T-helper 17 cell (primary cell): ENCODE results near the gene DNAJA1. TPM values are rescaled to one million over a fixed set of nuclear protein-coding genes. Genes with fewer than 3 reads are reported as not detected.

ENCODE experiments used
- ATAC-seq: fragments of 150-1000 bp; cut with Tn5 transposase; 2 replicates; pipeline ENCODE4 v1.10.0; 2021; ENCODE audit warnings: mild to moderate bottlenecking, moderate library complexity
- DNase-seq, 3 donors: peaks; one replicate each; pipeline versions ENCODE4 v3.0.0 to v3.0.0-alpha.2; 2020 to 2021
- H3K9me3 ChIP-seq: one replicate; pipeline ENCODE4 v1.7.0; 2013; ENCODE audit warnings: low read length, mild to moderate bottlenecking; ENCODE audit not compliant: control insufficient read depth, poor library complexity, severe bottlenecking
- H3K27ac Mint-ChIP-seq: one replicate; pipeline ENCODE4 v1.8.0; 2022; ENCODE audit warnings: mild to moderate bottlenecking, moderate library complexity, mixed read lengths
- H3K27me3 Mint-ChIP-seq: one replicate; pipeline ENCODE4 v1.8.0; 2022; ENCODE audit warnings: mixed read lengths
- H3K36me3 Mint-ChIP-seq: one replicate; pipeline ENCODE4 v1.8.0; 2022; ENCODE audit warnings: low read depth, mixed read lengths
- H3K4me1 Mint-ChIP-seq: one replicate; pipeline ENCODE4 v1.8.0; 2022; ENCODE audit warnings: mild to moderate bottlenecking, mixed read lengths
- H3K4me3 Mint-ChIP-seq: one replicate; pipeline ENCODE4 v1.8.0; 2022; ENCODE audit warnings: mild to moderate bottlenecking, moderate library complexity, mixed read lengths
- total RNA-seq, 4 donors: library from RNA in 2 of 4; stranded (reverse) in 2 of 4; gene quantifications; one replicate each; pipeline ENCODE4 v1.2.3 and lab custom pipeline; 2022 to 2026

Gene DNAJA1
- total RNA-seq, 2 donors from 2014 or later, result 216 to 292 TPM

DNA sequence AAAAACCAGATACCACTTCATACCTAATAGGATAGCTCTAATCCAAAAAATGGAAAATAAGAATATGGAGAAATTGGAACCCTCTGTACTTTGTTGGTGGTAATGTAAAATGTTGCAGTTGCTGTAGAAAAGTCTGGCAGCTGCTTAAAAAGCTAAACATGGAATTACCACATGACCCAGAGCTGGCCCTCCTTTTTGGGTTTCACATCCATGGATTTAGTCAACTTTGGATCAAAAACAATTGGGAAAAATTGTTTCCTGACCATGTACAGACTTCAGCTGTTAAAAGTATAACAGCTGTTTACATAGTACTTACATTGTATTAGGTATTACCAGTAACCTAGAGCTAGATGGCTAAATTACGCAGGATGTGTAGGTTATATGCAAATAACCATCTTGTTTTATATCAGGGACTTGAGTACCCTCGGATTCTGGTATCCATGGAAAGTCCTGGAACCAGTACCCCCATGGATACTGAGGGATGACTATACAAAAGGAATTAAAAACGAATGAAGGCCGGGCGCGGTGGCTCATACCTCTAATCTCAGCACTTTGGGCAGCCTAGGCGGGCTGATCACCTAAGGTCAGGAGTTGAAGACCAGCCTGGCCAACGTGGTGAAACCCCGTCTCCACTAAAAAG lies 15.8 kb downstream of the DNAJA1 start:
- H3K4me1 Mint-ChIP-seq, result peaks cover 19% of the 10 kb centered on the region
- H3K27ac Mint-ChIP-seq, result peak overlapping the region; percentile 91
- DNase-seq (no peak), ATAC-seq (no peak)
- H3K9me3 ChIP-seq, result no peaks in the 10 kb centered on the region
- H3K4me3 Mint-ChIP-seq, result peak overlapping the region; percentile 67
- peaks cover 3% of the 10 kb centered on the region for H3K36me3 Mint-ChIP-seq
- H3K27me3 Mint-ChIP-seq, result no peaks in the 10 kb centered on the region

DNA sequence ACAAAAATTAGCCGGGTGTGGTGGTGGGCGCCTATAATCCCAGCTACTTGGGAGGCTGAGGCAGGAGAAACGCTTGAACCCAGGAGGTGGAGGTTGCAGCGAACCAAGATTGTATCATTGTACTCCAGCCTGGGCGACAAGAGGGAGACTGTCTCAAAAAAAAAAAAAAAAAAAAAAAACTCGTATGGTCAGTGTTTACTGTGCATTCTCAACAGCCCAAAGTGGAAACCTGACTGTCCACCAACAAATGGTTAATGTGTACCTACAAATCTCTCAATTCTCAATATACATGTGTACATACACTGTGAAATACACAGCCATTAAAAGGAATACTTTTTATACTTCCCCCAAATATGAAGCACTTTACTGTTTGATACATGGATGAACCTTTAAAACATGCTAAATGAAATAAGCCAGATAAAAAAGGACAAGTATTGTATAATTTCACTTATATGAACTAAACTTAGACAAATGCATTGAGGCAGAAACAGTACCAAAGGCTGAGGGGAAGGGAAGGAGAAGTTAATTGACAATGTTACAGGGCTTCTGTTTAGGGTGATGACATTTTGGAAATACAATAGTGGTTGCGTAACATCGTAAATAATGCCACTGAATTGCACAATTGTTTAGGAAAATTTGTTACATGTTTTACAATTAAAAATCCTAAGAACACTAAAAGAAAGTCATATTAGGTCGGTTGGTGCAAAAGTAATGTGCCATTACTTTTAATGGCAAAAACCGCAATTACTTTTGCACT lies 16.5 kb downstream of the DNAJA1 start:
- H3K27me3 Mint-ChIP-seq, result no peaks in the 10 kb centered on the region
- peaks cover 18% of the 10 kb centered on the region for H3K4me1 Mint-ChIP-seq
- peaks cover 5% of the 10 kb centered on the region for H3K36me3 Mint-ChIP-seq
- H3K9me3 ChIP-seq, result no peaks in the 10 kb centered on the region
- peak; percentile 9 for ATAC-seq
- peak overlapping the region; percentile 91 for H3K27ac Mint-ChIP-seq
- DNase-seq, result no peak
- H3K4me3 Mint-ChIP-seq, result peak overlapping the region; percentile 67

DNA sequence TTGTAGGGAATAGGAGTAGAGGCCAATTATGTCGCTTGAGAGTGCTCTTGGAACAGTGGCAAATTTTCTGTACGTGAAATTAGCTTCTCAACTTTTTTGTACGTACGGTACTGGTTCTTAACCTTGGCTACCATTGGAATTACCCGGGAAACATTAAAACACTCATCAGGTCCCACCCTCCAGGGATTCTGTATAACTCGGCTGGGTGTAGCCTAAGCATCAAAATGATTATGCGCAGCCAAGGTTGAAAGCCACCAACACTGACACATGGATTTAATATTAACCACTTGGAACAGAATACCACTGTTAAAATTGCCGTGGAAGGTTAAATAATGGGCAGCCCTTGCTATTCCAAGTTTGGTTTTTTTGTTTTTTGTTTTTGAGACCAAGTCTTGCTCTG lies 17.4 kb downstream of the DNAJA1 start:
- H3K36me3 Mint-ChIP-seq, result peaks cover 3% of the 10 kb centered on the region
- no peak overlapping the region for H3K4me3 Mint-ChIP-seq
- H3K9me3 ChIP-seq, result no peaks in the 10 kb centered on the region
- no peaks in the 10 kb centered on the region for H3K27me3 Mint-ChIP-seq
- H3K27ac Mint-ChIP-seq, result peak overlapping the region; percentile 91
- ATAC-seq (no peak), DNase-seq (no peak)
- peaks cover 15% of the 10 kb centered on the region for H3K4me1 Mint-ChIP-seq

DNA sequence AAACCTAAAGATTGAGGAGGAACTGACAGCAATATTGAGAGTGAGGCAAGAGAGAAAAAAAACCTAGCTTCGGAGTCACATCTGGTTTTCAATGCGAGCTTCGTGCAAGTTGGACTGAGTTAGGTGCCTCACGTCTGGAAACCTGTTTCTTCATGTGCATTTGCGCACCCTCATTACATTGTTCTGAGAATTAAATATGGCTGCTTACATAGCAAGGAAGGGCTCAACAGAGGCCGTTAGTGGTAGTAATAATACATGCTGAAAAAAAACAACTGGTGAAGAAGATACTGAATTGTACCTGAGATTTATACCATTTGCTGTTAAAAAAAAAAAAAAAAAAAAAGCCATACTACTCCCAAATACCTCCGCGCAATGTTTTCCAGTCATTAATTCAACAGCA lies 18.6 kb downstream of the DNAJA1 start:
- no peaks in the 10 kb centered on the region for H3K9me3 ChIP-seq
- Mint-ChIP-seq H3K27ac (peak overlapping the region; percentile 91), H3K36me3 (peaks cover 3% of the 10 kb centered on the region), H3K4me1 (peaks cover 15% of the 10 kb centered on the region), H3K4me3 (peak overlapping the region; percentile 86), H3K27me3 (no peaks in the 10 kb centered on the region)
- ATAC-seq (peak; percentile 5), DNase-seq (no peak)

GRCh38 chr9:33044162-33044673 lies 19.1 kb downstream of the DNAJA1 start:
- H3K9me3 ChIP-seq, result no peaks in the 10 kb centered on the region
- Mint-ChIP-seq H3K36me3 (peaks cover 3% of the 10 kb centered on the region), H3K27ac (peak overlapping the region; percentile 91), H3K4me1 (peaks cover 15% of the 10 kb centered on the region), H3K27me3 (no peaks in the 10 kb centered on the region), H3K4me3 (peak overlapping the region; percentile 86)
- DNase-seq, result peak; percentile 41 to 50 (median 47)
- ATAC-seq, result peak; percentile 71

DNA sequence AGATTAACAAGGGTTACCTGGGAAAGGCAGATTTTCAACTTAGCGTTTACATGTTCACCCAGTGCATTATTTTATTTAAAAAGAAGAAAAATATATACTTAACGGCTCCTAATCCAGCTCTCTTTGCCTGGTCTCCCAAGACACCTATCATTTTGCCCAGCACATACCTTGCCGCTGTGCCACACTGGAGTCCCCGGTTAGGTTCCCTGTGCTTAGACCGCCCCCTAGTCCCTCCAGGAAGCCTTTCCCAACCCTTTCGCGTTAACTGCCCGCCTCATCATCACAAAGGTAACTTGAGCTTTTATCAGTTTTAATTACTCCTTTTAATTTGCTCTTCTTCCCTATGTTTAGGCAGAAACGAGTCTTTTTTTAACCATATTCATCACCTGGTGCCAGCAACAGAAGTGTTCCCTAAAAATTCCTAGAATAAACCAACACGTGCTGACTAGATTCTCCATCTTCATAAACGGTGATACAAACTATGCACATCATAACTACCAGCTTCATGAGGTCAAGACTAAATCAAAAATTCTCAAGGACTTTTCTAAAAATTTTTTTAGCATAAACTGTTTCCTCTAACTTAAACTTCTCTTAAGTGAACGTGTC lies 19.7 kb downstream of the DNAJA1 start:
- H3K4me3 Mint-ChIP-seq, result peak overlapping the region; percentile 86
- H3K27ac Mint-ChIP-seq, result peak overlapping the region; percentile 91
- H3K27me3 Mint-ChIP-seq, result no peaks in the 10 kb centered on the region
- peaks cover 17% of the 10 kb centered on the region for H3K4me1 Mint-ChIP-seq
- ATAC-seq, result no peak
- no peak for DNase-seq
- H3K9me3 ChIP-seq, result no peaks in the 10 kb centered on the region
- H3K36me3 Mint-ChIP-seq, result peaks cover 3% of the 10 kb centered on the region

- no peak for ATAC-seq
- no peak overlapping the region for H3K4me3 Mint-ChIP-seq
- H3K9me3 ChIP-seq, result no peaks in the 10 kb centered on the region
- no peak overlapping the region for H3K27ac Mint-ChIP-seq
- peaks cover 3% of the 10 kb centered on the region for H3K36me3 Mint-ChIP-seq
- no peaks in the 10 kb centered on the region for H3K27me3 Mint-ChIP-seq
- no peak for DNase-seq
- H3K4me1 Mint-ChIP-seq, result peaks cover 20% of the 10 kb centered on the region
Observed at GRCh38 chr9:33046061-33046460, 21.0 kb downstream of the DNAJA1 start.

GRCh38 chr9:33048054-33048465 lies 23.0 kb downstream of the DNAJA1 start:
- H3K9me3 ChIP-seq, result no peaks in the 10 kb centered on the region
- Mint-ChIP-seq H3K27ac (no peak overlapping the region), H3K4me1 (peaks cover 18% of the 10 kb centered on the region), H3K27me3 (no peaks in the 10 kb centered on the region), H3K36me3 (peaks cover 3% of the 10 kb centered on the region), H3K4me3 (no peak overlapping the region)
- no peak for ATAC-seq
- DNase-seq, result no peak

- no peak overlapping the region for H3K4me3 Mint-ChIP-seq
- DNase-seq (no peak), ATAC-seq (no peak)
- H3K36me3 Mint-ChIP-seq, result peaks cover 3% of the 10 kb centered on the region
- no peaks in the 10 kb centered on the region for H3K9me3 ChIP-seq
- no peaks in the 10 kb centered on the region for H3K27me3 Mint-ChIP-seq
- peak overlapping the region; percentile 39 for H3K27ac Mint-ChIP-seq
- peaks cover 7% of the 10 kb centered on the region for H3K4me1 Mint-ChIP-seq
Observed at GRCh38 chr9:33049680-33050361, 24.7 kb downstream of the DNAJA1 start.

- H3K4me3 Mint-ChIP-seq, result no peak overlapping the region
- H3K9me3 ChIP-seq, result no peaks in the 10 kb centered on the region
- ATAC-seq, result no peak
- no peak for DNase-seq
- no peaks in the 10 kb centered on the region for H3K27me3 Mint-ChIP-seq
- peaks cover 5% of the 10 kb centered on the region for H3K4me1 Mint-ChIP-seq
- peaks cover under 1% of the 10 kb centered on the region for H3K36me3 Mint-ChIP-seq
- no peak overlapping the region for H3K27ac Mint-ChIP-seq
Observed at GRCh38 chr9:33051144-33051543, 26.1 kb downstream of the DNAJA1 start.

DNA sequence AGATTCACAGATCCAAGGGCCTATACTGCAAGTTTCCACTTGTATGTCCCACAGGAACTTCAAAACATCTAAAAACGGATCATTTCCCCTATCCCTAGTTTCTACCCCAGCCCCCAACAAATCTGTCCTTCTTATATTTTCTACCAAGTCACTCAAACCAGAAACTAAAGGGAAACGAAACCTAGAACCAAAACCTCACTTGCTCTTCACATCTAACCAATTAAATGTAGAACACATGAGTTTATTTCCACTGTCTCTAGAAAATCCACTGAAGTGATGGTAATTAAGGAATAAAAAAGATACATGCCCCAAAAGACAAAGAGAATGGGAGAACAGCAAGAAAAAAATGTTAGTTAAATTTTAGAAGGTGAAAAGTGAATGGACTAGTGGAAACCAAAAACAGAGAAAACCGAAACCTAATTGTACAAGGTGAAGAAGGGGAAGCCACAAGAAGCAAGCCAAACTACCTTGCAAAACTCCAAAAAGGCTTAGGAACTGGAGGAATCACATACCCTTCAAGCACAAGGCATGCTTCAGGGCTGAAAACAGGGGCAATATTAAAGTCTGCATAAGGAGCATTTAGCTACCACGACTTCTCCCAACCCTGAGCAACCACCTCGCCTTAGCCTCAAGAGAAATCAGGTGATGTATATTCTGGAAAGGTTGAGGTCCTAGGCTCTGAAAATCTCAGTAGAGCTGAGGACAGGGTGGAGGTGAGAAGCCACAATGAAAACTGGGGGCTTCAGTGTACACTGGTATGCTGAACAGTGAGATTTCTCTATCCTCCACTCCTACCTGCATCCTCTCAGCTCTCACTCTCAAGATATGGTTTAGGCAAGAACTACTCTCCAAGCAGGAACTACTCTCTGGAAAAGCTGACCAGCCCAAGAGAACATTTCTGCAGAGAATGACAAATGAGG lies 40.3 kb downstream of the DNAJA1 start:
- Mint-ChIP-seq H3K4me1 (peaks cover 13% of the 10 kb centered on the region), H3K27me3 (no peaks in the 10 kb centered on the region)

GRCh38 chr9:33068991-33069390 lies 43.9 kb downstream of the DNAJA1 start:
- Mint-ChIP-seq H3K27ac (peak overlapping the region; percentile 6), H3K36me3 (peaks cover 5% of the 10 kb centered on the region), H3K4me3 (no peak overlapping the region), H3K4me1 (peaks cover 24% of the 10 kb centered on the region), H3K27me3 (no peaks in the 10 kb centered on the region)
- DNase-seq (no peak), ATAC-seq (no peak)
- no peaks in the 10 kb centered on the region for H3K9me3 ChIP-seq

More for the DNA sequence above, 40.3 kb downstream of the DNAJA1 start:
- DNase-seq (no peak), ATAC-seq (no peak)
- no peak overlapping the region for H3K4me3 Mint-ChIP-seq
- peaks cover 6% of the 10 kb centered on the region for H3K36me3 Mint-ChIP-seq
- no peaks in the 10 kb centered on the region for H3K9me3 ChIP-seq
- H3K27ac Mint-ChIP-seq, result peak overlapping the region; percentile 57
